ENCODE data around the gene MT1B.

DNA sequence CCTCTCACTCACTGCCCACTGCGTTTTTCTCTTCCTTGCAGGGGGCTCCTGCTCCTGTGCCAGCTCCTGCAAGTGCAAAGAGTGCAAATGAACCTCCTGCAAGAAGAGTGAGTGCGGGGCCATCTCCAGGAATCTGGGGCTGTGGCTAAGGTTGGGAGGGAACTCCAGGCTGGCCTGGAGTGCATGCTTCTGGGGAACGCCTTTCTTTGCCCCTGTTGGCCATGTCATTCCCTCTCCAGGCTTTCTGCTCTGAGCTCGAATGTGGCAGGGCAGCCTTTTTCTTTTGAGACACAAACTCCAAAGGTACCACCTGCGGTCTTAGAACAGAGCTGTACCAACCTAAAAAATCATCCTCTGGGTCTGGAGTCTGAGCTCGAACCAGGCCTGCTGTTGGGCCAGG is 33.5 kb upstream of the MT1B start:
- no peak for TF ChIP-seq CTCF (conservative IDR thresholded peaks at IDR 0.05; ENCODE audit: low read depth, low read length)
- no peak for TF ChIP-seq POLR2A (IDR thresholded peaks at IDR 0.05; ENCODE audit: low read depth, low read length)
- no peak for TF ChIP-seq SMC3 (IDR thresholded peaks at IDR 0.05; ENCODE audit: low read depth, low read length)
- no peak for TF ChIP-seq RAD21 (IDR thresholded peaks at IDR 0.05; ENCODE audit: low read length)
- no peak for TF ChIP-seq ELK1 (IDR thresholded peaks at IDR 0.05; ENCODE audit: borderline replicate concordance, low read depth, low read length)
- no peak for TF ChIP-seq FOS (IDR thresholded peaks at IDR 0.05; ENCODE audit: low read depth, low read length)
- TF ChIP-seq RCOR1 (IDR thresholded peaks at IDR 0.05; ENCODE audit: insufficient replicate concordance, low read length): no peak
- TF ChIP-seq RFX5 (IDR thresholded peaks at IDR 0.05; ENCODE audit: low read depth, low read length): no peak
- TF ChIP-seq MAZ (IDR thresholded peaks at IDR 0.05; ENCODE audit: borderline replicate concordance, low read depth, low read length): no peak

All from IMR-90 (cell line).